ENCODE results near the gene H2AZ2.

H2AZ2 gene

GRCh38 chr7:44796504-44797328, 51.2 kb downstream of the H2AZ2 start, which contains the start of gene PPIA:
TSS of gene PPIA (plus strand) at chr7:44796681. CDS start at chr7:44796725, 44 bp downstream.
- no peaks in the 10 kb centered on the region for H3K27me3 ChIP-seq (ENCODE audit: insufficient read depth, poor library complexity, severe bottlenecking)
- peak within 1 kb of the TSS; percentile 96 for H3K27ac ChIP-seq (replicated peaks)
- TF ChIP-seq CTCF (IDR thresholded peaks at IDR 0.05; ENCODE audit: insufficient read depth, low read length) = no peak
- TF ChIP-seq REST (IDR thresholded peaks at IDR 0.05; ENCODE audit: insufficient replicate concordance, low read depth) = peak; percentile 75
- TF ChIP-seq SPI1 (IDR thresholded peaks at IDR 0.05; ENCODE audit: borderline replicate concordance, low read depth) = no peak
- peak; percentile 91 for TF ChIP-seq POLR2AphosphoS5 (IDR thresholded peaks at IDR 0.05; ENCODE audit: low read depth)
- TF ChIP-seq GABPA (IDR thresholded peaks at IDR 0.05; ENCODE audit: low read depth) = no peak

GRCh38 chr7:44796034-44796503, 51.8 kb downstream of the H2AZ2 start:
- Histone ChIP-seq H3K27me3 (ENCODE audit: insufficient read depth, poor library complexity, severe bottlenecking) (no peaks in the 10 kb centered on the region), H3K27ac (replicated peaks) (peak overlapping the region; percentile 96), H3K4me3 (replicated peaks; ENCODE audit: insufficient read depth, low read length) (peak overlapping the region; percentile 77)
- no peak for TF ChIP-seq GABPA (IDR thresholded peaks at IDR 0.05; ENCODE audit: low read depth)
- TF ChIP-seq REST (IDR thresholded peaks at IDR 0.05; ENCODE audit: insufficient replicate concordance, low read depth) = no peak
- peak in 1 of 2 experiments; percentile 75 for DNase-seq (ENCODE audit: low read depth in 1 of 2, low spot score in 1 of 2)

More at GRCh38 chr7:44796504-44797328, 51.2 kb downstream of the H2AZ2 start, which contains the start of gene PPIA:
- peak within 1 kb of the TSS; percentile 77 for H3K4me3 ChIP-seq (replicated peaks; ENCODE audit: insufficient read depth, low read length)
- peak; percentile 99 for DNase-seq (ENCODE audit: low read depth in 1 of 2, low spot score in 1 of 2)

GRCh38 chr7:44794331-44794730, 53.6 kb downstream of the H2AZ2 start:
- no peak overlapping the region for H3K27ac ChIP-seq (replicated peaks)

More at GRCh38 chr7:44794331-44794730, 53.6 kb downstream of the H2AZ2 start:
- H3K4me3 ChIP-seq (replicated peaks; ENCODE audit: insufficient read depth, low read length) = no peak overlapping the region
- no peaks in the 10 kb centered on the region for H3K27me3 ChIP-seq (ENCODE audit: insufficient read depth, poor library complexity, severe bottlenecking)
- no peak for DNase-seq (ENCODE audit: low read depth in 1 of 2, low spot score in 1 of 2)
- no peak for TF ChIP-seq CTCF (IDR thresholded peaks at IDR 0.05; ENCODE audit: insufficient read depth, low read length)
- TF ChIP-seq REST (IDR thresholded peaks at IDR 0.05; ENCODE audit: insufficient replicate concordance, low read depth) = no peak
- no peak for TF ChIP-seq SPI1 (IDR thresholded peaks at IDR 0.05; ENCODE audit: borderline replicate concordance, low read depth)
- no peak for TF ChIP-seq GABPA (IDR thresholded peaks at IDR 0.05; ENCODE audit: low read depth)
- TF ChIP-seq POLR2AphosphoS5 (IDR thresholded peaks at IDR 0.05; ENCODE audit: low read depth) = no peak

Data from HL-60 (cell line).